Liver (tissue), 3 donors: ENCODE data around the gene MECR.

Experiments
- ATF3 ChIP-seq: IDR thresholded peaks from 2 replicates; pipeline ENCODE4 v1.6.1; 2016; ENCODE audit warnings: antibody characterized with exemption
- MAX ChIP-seq: IDR thresholded peaks from 2 replicates; pipeline ENCODE4 v1.6.1; 2016; ENCODE audit warnings: antibody characterized with exemption
- RAD21 ChIP-seq, 2 donors: IDR thresholded peaks; 2 replicates each; pipeline ENCODE4 v1.6.1; 2016; ENCODE audit warnings: antibody characterized with exemption in 2 of 2, mild to moderate bottlenecking in 2 of 2
- TF ChIP-seq, protein P1 (sequence below): fragments of 150-350 bp; IDR thresholded peaks from 2 replicates; pipeline ENCODE4 v1.5.1; 2017; ENCODE audit warnings: improper control_type of control experiment, low read depth, low read length; ENCODE audit not compliant: missing input control
- donor health status: healthy.
- donor health status: healthy.

DNA sequence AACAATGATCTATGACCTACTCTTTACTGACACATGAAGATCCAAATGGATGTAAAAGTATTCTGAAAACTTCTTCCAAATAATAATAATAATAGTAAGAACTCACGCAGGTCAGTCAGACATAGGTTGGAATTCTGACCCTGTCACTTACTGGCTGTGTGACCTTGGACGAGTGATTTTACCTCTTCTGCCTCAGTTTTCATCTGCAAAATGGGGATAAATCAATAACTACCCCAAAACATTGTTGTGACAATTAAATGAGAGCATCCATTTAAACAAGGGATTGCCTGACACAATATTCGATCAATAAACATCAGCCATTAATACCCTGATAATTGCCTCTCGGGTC lies 556 bp downstream of the MECR start:
- TF ChIP-seq, protein P1, sequence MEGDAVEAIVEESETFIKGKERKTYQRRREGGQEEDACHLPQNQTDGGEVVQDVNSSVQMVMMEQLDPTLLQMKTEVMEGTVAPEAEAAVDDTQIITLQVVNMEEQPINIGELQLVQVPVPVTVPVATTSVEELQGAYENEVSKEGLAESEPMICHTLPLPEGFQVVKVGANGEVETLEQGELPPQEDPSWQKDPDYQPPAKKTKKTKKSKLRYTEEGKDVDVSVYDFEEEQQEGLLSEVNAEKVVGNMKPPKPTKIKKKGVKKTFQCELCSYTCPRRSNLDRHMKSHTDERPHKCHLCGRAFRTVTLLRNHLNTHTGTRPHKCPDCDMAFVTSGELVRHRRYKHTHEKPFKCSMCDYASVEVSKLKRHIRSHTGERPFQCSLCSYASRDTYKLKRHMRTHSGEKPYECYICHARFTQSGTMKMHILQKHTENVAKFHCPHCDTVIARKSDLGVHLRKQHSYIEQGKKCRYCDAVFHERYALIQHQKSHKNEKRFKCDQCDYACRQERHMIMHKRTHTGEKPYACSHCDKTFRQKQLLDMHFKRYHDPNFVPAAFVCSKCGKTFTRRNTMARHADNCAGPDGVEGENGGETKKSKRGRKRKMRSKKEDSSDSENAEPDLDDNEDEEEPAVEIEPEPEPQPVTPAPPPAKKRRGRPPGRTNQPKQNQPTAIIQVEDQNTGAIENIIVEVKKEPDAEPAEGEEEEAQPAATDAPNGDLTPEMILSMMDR: no peak
- TF ChIP-seq MAX (no peak), ATF3 (no peak), RAD21 (IDR thresholded peaks at IDR 0.05) (no peak)
